ENCODE data around the gene ASXL1. TPM values are rescaled to one million over a fixed set of nuclear protein-coding genes. Genes with fewer than 3 reads are reported as not detected.

ASXL1 gene
- total and polyA plus RNA-seq, 2 donors (not counting 1 experiment from before 2014, with no cell fraction given) = 93.0 to 180 TPM

GRCh38 chr20:32458837-32459220 lies 100.7 kb downstream of the ASXL1 start:
- no peak overlapping the region for H2AFZ ChIP-seq (ENCODE audit: insufficient read depth, low read depth, low read length, poor library complexity, severe bottlenecking)
- POLR2A ChIA-PET = no interaction called here
- H3K79me2 ChIP-seq (ENCODE audit: control insufficient read depth, insufficient read depth, low read length) = no peaks in the 10 kb centered on the region
- CTCF ChIA-PET = interaction anchor here (1.3 kb wide), 1 partner anchor 31 kb away, joined by 3 read pairs; no protein-coding TSS in a partner anchor
- H3K4me2 ChIP-seq (replicated peaks; ENCODE audit: low read depth, low read length, poor library complexity, severe bottlenecking) = no peak overlapping the region
- no peaks in the 10 kb centered on the region for H3K27me3 ChIP-seq (replicated peaks in 1 of 4; ENCODE audit: control extremely low read depth in 1 of 4, control insufficient read depth in 3 of 4, insufficient read depth in 4 of 4, low read length in 3 of 4)
- H3K4me3 Mint-ChIP-seq = no peak overlapping the region
- no peak overlapping the region for H3K27ac ChIP-seq (ENCODE audit: low read length in 2 of 2)
- peaks cover 12% of the 10 kb centered on the region for H3K4me1 Mint-ChIP-seq
- no peaks in the 10 kb centered on the region for H3K27me3 Mint-ChIP-seq
- DNase-seq (no peak), ATAC-seq (ENCODE audit: low read depth) (no peak)
- 91% methylated on average over 8 of the region's 12 CpGs for WGBS (ENCODE audit: insufficient coverage)
- no peaks in the 10 kb centered on the region for H3K9me3 Mint-ChIP-seq (ENCODE audit: insufficient read depth)
- peaks cover 0 to 13% of the 10 kb centered on the region in 2 donors for H3K4me1 ChIP-seq (ENCODE audit: control insufficient read depth in 2 of 2, insufficient read depth in 2 of 2, low read length in 2 of 2)
- no peak overlapping the region for H3K4me3 ChIP-seq (ENCODE audit: control extremely low read depth in 1 of 5, extremely low read depth in 1 of 5, insufficient read depth in 1 of 5, low read depth in 2 of 5, low read length in 4 of 5)
- no peak overlapping the region for H3K27ac Mint-ChIP-seq
- TF ChIP-seq EZH2 (IDR thresholded peaks at IDR 0.05; ENCODE audit: borderline replicate concordance, insufficient read depth, low read depth, low read length, poor library complexity, severe bottlenecking) (no peak), CTCF (IDR thresholded peaks at IDR 0.05) (no peak)
- no peaks in the 10 kb centered on the region for H4K20me1 ChIP-seq (ENCODE audit: control insufficient read depth, insufficient read depth, low read length, poor library complexity, severe bottlenecking)
- peaks cover 0 to 3% of the 10 kb centered on the region in 2 experiments for H3K36me3 ChIP-seq (replicated peaks in 1 of 2; ENCODE audit: control extremely low read depth in 1 of 2, control insufficient read depth in 1 of 2, extremely low read depth in 1 of 2, insufficient read depth in 2 of 2, low read length in 1 of 2)
- H3K9ac ChIP-seq (ENCODE audit: low read length) = no peak overlapping the region
- intact Hi-C loops (cut with micrococcal nuclease) = no loop called here
- no peaks in the 10 kb centered on the region for H3K9me3 ChIP-seq (ENCODE audit: control extremely low read depth in 1 of 3, control insufficient read depth in 2 of 3, insufficient read depth in 1 of 3, low read length in 2 of 3)

- ATAC-seq (ENCODE audit: low read depth) (no peak), DNase-seq (no peak)
- Histone ChIP-seq H3K27ac (ENCODE audit: low read length in 2 of 2) (no peak overlapping the region), H3K36me3 (replicated peaks in 1 of 2; ENCODE audit: control extremely low read depth in 1 of 2, control insufficient read depth in 1 of 2, extremely low read depth in 1 of 2, insufficient read depth in 2 of 2, low read length in 1 of 2) (peaks cover 0 to 3% of the 10 kb centered on the region in 2 experiments), H3K4me2 (replicated peaks; ENCODE audit: low read depth, low read length, poor library complexity, severe bottlenecking) (no peak overlapping the region), H3K4me1 (ENCODE audit: control insufficient read depth in 2 of 2, insufficient read depth in 2 of 2, low read length in 2 of 2) (peaks cover 0 to 13% of the 10 kb centered on the region in 2 donors), H3K9me3 (ENCODE audit: control extremely low read depth in 1 of 3, control insufficient read depth in 2 of 3, insufficient read depth in 1 of 3, low read length in 2 of 3) (no peaks in the 10 kb centered on the region), H4K20me1 (ENCODE audit: control insufficient read depth, insufficient read depth, low read length, poor library complexity, severe bottlenecking) (no peaks in the 10 kb centered on the region), H2AFZ (ENCODE audit: insufficient read depth, low read depth, low read length, poor library complexity, severe bottlenecking) (no peak overlapping the region), H3K79me2 (ENCODE audit: control insufficient read depth, insufficient read depth, low read length) (no peaks in the 10 kb centered on the region), H3K4me3 (ENCODE audit: control extremely low read depth in 1 of 5, extremely low read depth in 1 of 5, insufficient read depth in 1 of 5, low read depth in 2 of 5, low read length in 4 of 5) (no peak overlapping the region), H3K27me3 (replicated peaks in 1 of 4; ENCODE audit: control extremely low read depth in 1 of 4, control insufficient read depth in 3 of 4, insufficient read depth in 4 of 4, low read length in 3 of 4) (no peaks in the 10 kb centered on the region), H3K9ac (ENCODE audit: low read length) (no peak overlapping the region)
- H3K4me1 Mint-ChIP-seq = peaks cover 10% of the 10 kb centered on the region
- no peaks in the 10 kb centered on the region for H3K9me3 Mint-ChIP-seq (ENCODE audit: insufficient read depth)
- intact Hi-C loops (cut with micrococcal nuclease) = no loop called here
- no peaks in the 10 kb centered on the region for H3K27me3 Mint-ChIP-seq
- ChIA-PET POLR2A (no interaction called here), CTCF (no interaction called here)
- H3K27ac Mint-ChIP-seq = no peak overlapping the region
- WGBS (ENCODE audit: insufficient coverage) = 95% methylated on average over 13 of the region's 15 CpGs
- no peak overlapping the region for H3K4me3 Mint-ChIP-seq
- no peak for TF ChIP-seq EZH2 (IDR thresholded peaks at IDR 0.05; ENCODE audit: borderline replicate concordance, insufficient read depth, low read depth, low read length, poor library complexity, severe bottlenecking)
- TF ChIP-seq CTCF (IDR thresholded peaks at IDR 0.05) = no peak
Observed at GRCh38 chr20:32460231-32460630, 102.1 kb downstream of the ASXL1 start.
